OCI-LY1 (cell line): ENCODE results near the gene IGF2R.

Experiments used
- H2AFZ ChIP-seq: fragments of 200-600 bp; sonication (generic), shearing (Covaris generic); 2 replicates; pipeline ENCODE4 v1.6.0; 2014; ENCODE audit warnings: antibody characterized with exemption, mild to moderate bottlenecking, low read length
- H3F3A ChIP-seq: fragments of 200-600 bp; sonication (generic), shearing (Covaris generic); 2 replicates; pipeline ENCODE4 v1.6.0; 2014; ENCODE audit warnings: mild to moderate bottlenecking, antibody characterized with exemption, low read length, moderate library complexity; ENCODE audit not compliant: insufficient read depth
- H3K27ac ChIP-seq: fragments of 200-600 bp; sonication (generic); 2 replicates; pipeline ENCODE4 v1.5.1; 2014; ENCODE audit warnings: low read length, mixed run types, mild to moderate bottlenecking, low read depth; ENCODE audit not compliant: poor library complexity, severe bottlenecking
- H3K27me3 ChIP-seq: fragments of 200-600 bp; sonication (generic); 2 replicates; pipeline ENCODE4 v1.6.0; 2014; ENCODE audit warnings: antibody characterized with exemption, mild to moderate bottlenecking, low read length, moderate library complexity; ENCODE audit not compliant: insufficient read depth
- H3K36me3 ChIP-seq: fragments of 200-600 bp; sonication (generic); 2 replicates; pipeline ENCODE4 v1.6.1; 2014; ENCODE audit warnings: mild to moderate bottlenecking, antibody characterized with exemption, low read length, moderate library complexity, mixed read lengths; ENCODE audit not compliant: insufficient read depth
- H3K4me1 ChIP-seq: fragments of 200-600 bp; sonication (generic); 2 replicates; pipeline ENCODE4 v1.5.1; 2014; ENCODE audit warnings: mild to moderate bottlenecking, low read length, moderate library complexity; ENCODE audit not compliant: insufficient read depth, severe bottlenecking
- H3K4me2 ChIP-seq: fragments of 200-600 bp; sonication (generic), shearing (Covaris generic); 2 replicates; pipeline ENCODE4 v1.6.1; 2014; ENCODE audit warnings: low read length
- H3K4me3 ChIP-seq: fragments of 200-600 bp; sonication (generic); 2 replicates; pipeline ENCODE4 v1.5.1; 2014; ENCODE audit warnings: low read length, low read depth, mild to moderate bottlenecking, mixed read lengths; ENCODE audit not compliant: poor library complexity, severe bottlenecking
- H3K79me2 ChIP-seq: fragments of 200-600 bp; shearing (Covaris generic); 2 replicates; pipeline ENCODE4 v1.6.1; 2016; ENCODE audit warnings: mixed run types, low read length, mixed read lengths; ENCODE audit not compliant: insufficient read depth
- H3K9ac ChIP-seq: fragments of 200-600 bp; sonication (generic), shearing (Covaris generic); 2 replicates; pipeline ENCODE4 v1.6.1; 2014; ENCODE audit warnings: mild to moderate bottlenecking, low read length, mixed read lengths
- H3K9me2 ChIP-seq: fragments of 200-600 bp; sonication (generic), shearing (Covaris generic); 2 replicates; pipeline ENCODE4 v1.6.1; 2014; ENCODE audit warnings: low read depth, mild to moderate bottlenecking, low read length, mixed read lengths
- H3K9me3 ChIP-seq: fragments of 200-600 bp; shearing (Covaris generic); 2 replicates; pipeline ENCODE4 v1.6.1; 2014; ENCODE audit warnings: low read length, mixed read lengths
- H4K20me1 ChIP-seq: fragments of 200-600 bp; sonication (generic), shearing (Covaris generic); 2 replicates; pipeline ENCODE4 v1.6.0; 2016; ENCODE audit warnings: mild to moderate bottlenecking, low read length; ENCODE audit not compliant: insufficient read depth
- CTCF ChIP-seq: fragments of 200-600 bp; sonication (generic), shearing (Covaris generic); IDR thresholded peaks from 2 replicates; pipeline ENCODE4 v1.5.1; 2017; ENCODE audit warnings: mild to moderate bottlenecking, antibody characterized with exemption, low read length, moderate library complexity, mixed read lengths
- EZH2 ChIP-seq: fragments of 200-600 bp; sonication (generic), shearing (Covaris generic); IDR thresholded peaks from 2 replicates; pipeline ENCODE4 v1.8.0; 2017; ENCODE audit warnings: borderline replicate concordance, mixed run types, mild to moderate bottlenecking, antibody characterized with exemption, low read length, moderate library complexity, mixed read lengths

Gene IGF2R

GRCh38 chr6:159995405-159995804 lies 26.5 kb downstream of the IGF2R start:
- Histone ChIP-seq H3K9me3 (no peaks in the 10 kb centered on the region), H3K4me2 (no peak overlapping the region), H3K9me2 (no peaks in the 10 kb centered on the region), H3K27me3 (no peaks in the 10 kb centered on the region), H3K36me3 (peaks cover 47% of the 10 kb centered on the region), H3K4me3 (no peak overlapping the region), H3K79me2 (0 out of 2 replicates have a peak, but pooled peaks cover 4% of the 10 kb centered on the region), H3F3A (no peaks in the 10 kb centered on the region), H4K20me1 (no peaks in the 10 kb centered on the region), H3K27ac (no peak overlapping the region), H3K9ac (no peak overlapping the region), H2AFZ (no peak overlapping the region), H3K4me1 (no peaks in the 10 kb centered on the region)
- TF ChIP-seq EZH2: no peak
- no peak for TF ChIP-seq CTCF

GRCh38 chr6:159996087-159996622 lies 27.3 kb downstream of the IGF2R start:
- H3K4me2 ChIP-seq: no peak overlapping the region
- H3K79me2 ChIP-seq: 0 out of 2 replicates have a peak, but pooled peaks cover 4% of the 10 kb centered on the region
- H3K9me3 ChIP-seq: no peaks in the 10 kb centered on the region
- no peaks in the 10 kb centered on the region for H3K4me1 ChIP-seq
- no peak overlapping the region for H3K9ac ChIP-seq
- H3K27ac ChIP-seq: no peak overlapping the region
- H4K20me1 ChIP-seq: no peaks in the 10 kb centered on the region
- TF ChIP-seq CTCF (no peak), EZH2 (no peak)
- no peak overlapping the region for H3K4me3 ChIP-seq
- H2AFZ ChIP-seq: no peak overlapping the region
- no peaks in the 10 kb centered on the region for H3K9me2 ChIP-seq
- H3K27me3 ChIP-seq: no peaks in the 10 kb centered on the region
- H3F3A ChIP-seq: no peaks in the 10 kb centered on the region
- peaks cover 46% of the 10 kb centered on the region for H3K36me3 ChIP-seq

- H3K4me1 ChIP-seq: no peaks in the 10 kb centered on the region
Observed at GRCh38 chr6:159996626-159997497, 28.0 kb downstream of the IGF2R start.

More at GRCh38 chr6:159996626-159997497, 28.0 kb downstream of the IGF2R start:
- Histone ChIP-seq H3K9me2 (no peaks in the 10 kb centered on the region), H3K27ac (no peak overlapping the region), H3K79me2 (0 out of 2 replicates have a peak, but pooled peaks cover 4% of the 10 kb centered on the region), H3F3A (no peaks in the 10 kb centered on the region), H3K27me3 (no peaks in the 10 kb centered on the region), H2AFZ (no peak overlapping the region), H4K20me1 (no peaks in the 10 kb centered on the region), H3K4me2 (no peak overlapping the region), H3K4me3 (no peak overlapping the region), H3K36me3 (peaks cover 40% of the 10 kb centered on the region), H3K9me3 (no peaks in the 10 kb centered on the region), H3K9ac (no peak overlapping the region)
- TF ChIP-seq CTCF: no peak
